ENCODE data around the gene NEK4.
"Not testable (repeated sequence)": the region's sequence is repeated elsewhere in the genome, so short reads cannot be mapped to it uniquely, and the experiment has no call there.

DNA sequence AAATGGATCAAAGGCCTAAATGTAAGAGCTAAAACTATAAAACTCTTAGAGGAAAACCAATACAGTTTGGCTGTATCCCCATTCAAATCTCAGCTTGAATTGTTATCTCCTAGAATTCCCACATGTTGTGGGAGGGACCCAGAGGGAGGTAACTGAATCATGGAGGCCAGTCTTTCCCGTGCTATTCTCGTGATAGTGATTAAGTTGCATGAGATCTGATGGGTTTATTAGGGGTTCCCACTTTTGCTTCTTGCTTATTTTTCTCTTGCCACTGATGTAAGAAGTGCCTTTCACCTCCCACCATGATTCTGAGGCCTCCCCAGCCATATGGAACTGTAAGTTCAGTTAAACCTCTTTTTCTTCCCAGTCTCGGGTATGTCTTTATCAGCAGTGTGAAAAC lies 94.5 kb downstream of the NEK4 start:
- TF ChIP-seq, protein P1, sequence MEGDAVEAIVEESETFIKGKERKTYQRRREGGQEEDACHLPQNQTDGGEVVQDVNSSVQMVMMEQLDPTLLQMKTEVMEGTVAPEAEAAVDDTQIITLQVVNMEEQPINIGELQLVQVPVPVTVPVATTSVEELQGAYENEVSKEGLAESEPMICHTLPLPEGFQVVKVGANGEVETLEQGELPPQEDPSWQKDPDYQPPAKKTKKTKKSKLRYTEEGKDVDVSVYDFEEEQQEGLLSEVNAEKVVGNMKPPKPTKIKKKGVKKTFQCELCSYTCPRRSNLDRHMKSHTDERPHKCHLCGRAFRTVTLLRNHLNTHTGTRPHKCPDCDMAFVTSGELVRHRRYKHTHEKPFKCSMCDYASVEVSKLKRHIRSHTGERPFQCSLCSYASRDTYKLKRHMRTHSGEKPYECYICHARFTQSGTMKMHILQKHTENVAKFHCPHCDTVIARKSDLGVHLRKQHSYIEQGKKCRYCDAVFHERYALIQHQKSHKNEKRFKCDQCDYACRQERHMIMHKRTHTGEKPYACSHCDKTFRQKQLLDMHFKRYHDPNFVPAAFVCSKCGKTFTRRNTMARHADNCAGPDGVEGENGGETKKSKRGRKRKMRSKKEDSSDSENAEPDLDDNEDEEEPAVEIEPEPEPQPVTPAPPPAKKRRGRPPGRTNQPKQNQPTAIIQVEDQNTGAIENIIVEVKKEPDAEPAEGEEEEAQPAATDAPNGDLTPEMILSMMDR (optimal IDR thresholded peaks at IDR 0.05 in 1 of 3, IDR thresholded peaks at IDR 0.05 in 1 of 3, conservative IDR thresholded peaks at IDR 0.05 in 1 of 3; ENCODE audit: extremely low read depth in 1 of 3, insufficient read depth in 2 of 3, low read length in 3 of 3) = not testable (repeated sequence)
- TF ChIP-seq EZH2 (IDR thresholded peaks at IDR 0.05; ENCODE audit: low read length) = not testable (repeated sequence)
